HepG2 (cell line): Measurements from ENCODE around the gene DPH2. TPM values are rescaled to one million over a fixed set of nuclear protein-coding genes. Genes with fewer than 3 reads are reported as not detected.
A peak's percentile ranks its signal among the peaks of the same experiment; 100 is the strongest.

Experiments used
- EEA1 ChIP-seq: sonication (generic); formaldehyde crosslinking; IDR thresholded peaks from 2 replicates; pipeline ENCODE4 v1.5.1; 2020; ENCODE audit warnings: mild to moderate bottlenecking, missing genetic modification reagents, borderline replicate concordance
- KLF11 ChIP-seq: IDR thresholded peaks from 2 replicates; pipeline ENCODE4 v1.6.1; 2016; ENCODE audit warnings: missing compliant biosample characterization
- PITX1 ChIP-seq: sonication (generic); formaldehyde crosslinking; IDR thresholded peaks from 2 replicates; pipeline ENCODE4 v1.5.1; 2020; ENCODE audit warnings: mild to moderate bottlenecking, missing genetic modification reagents
- SMC3 ChIP-seq: IDR thresholded peaks from 2 replicates; pipeline ENCODE4 v1.6.1; 2011; ENCODE audit warnings: low read length, improper control_type of control experiment
- TBX2 ChIP-seq: sonication (generic); formaldehyde crosslinking; IDR thresholded peaks from 2 replicates; pipeline ENCODE4 v1.5.0; 2020; ENCODE audit warnings: missing genetic modification reagents, mild to moderate bottlenecking, borderline replicate concordance
- YEATS2 ChIP-seq: sonication (generic); formaldehyde crosslinking; IDR thresholded peaks from 2 replicates; pipeline ENCODE4 v1.4.0; 2020; ENCODE audit warnings: missing genetic modification reagents, borderline replicate concordance
- ZBTB37 ChIP-seq: sonication (generic); formaldehyde crosslinking; IDR thresholded peaks from 2 replicates; pipeline ENCODE4 v1.4.0; 2020; ENCODE audit warnings: mild to moderate bottlenecking, missing genetic modification reagents
- ZNF10 ChIP-seq: sonication (generic); formaldehyde crosslinking; IDR thresholded peaks from 2 replicates; pipeline ENCODE4 v1.4.0; 2020; ENCODE audit warnings: mild to moderate bottlenecking, low read depth, missing genetic modification reagents, borderline replicate concordance
- ZNF12 ChIP-seq: sonication (generic); formaldehyde crosslinking; IDR thresholded peaks from 2 replicates; pipeline ENCODE4 v1.5.0; 2020; ENCODE audit warnings: missing genetic modification reagents
- ZNF432 ChIP-seq: sonication (generic); formaldehyde crosslinking; IDR thresholded peaks from 2 replicates; pipeline ENCODE4 v1.5.0; 2020; ENCODE audit warnings: missing genetic modification reagents, mild to moderate bottlenecking, borderline replicate concordance
- ZNF768 ChIP-seq: sonication (generic); formaldehyde crosslinking; IDR thresholded peaks from 2 replicates; pipeline ENCODE4 v1.4.0; 2020; ENCODE audit warnings: missing genetic modification reagents
- ZSCAN20 ChIP-seq: sonication (generic); formaldehyde crosslinking; IDR thresholded peaks from 2 replicates; pipeline ENCODE4 v1.4.0; 2020; ENCODE audit warnings: missing genetic modification reagents, mild to moderate bottlenecking, borderline replicate concordance
- polyA plus RNA-seq, 8 experiments: library from polyadenylated mRNA; depleted of rRNA in 3 of 8; stranded (reverse) in 7 of 8; unstranded in 1 of 8; fragments of >200 nt; fragmentation: Illumina TruSeq in 4 of 8; extraction: Trizol in 4 of 8; gene quantifications; 2 replicates each; pipeline versions ENCODE4 v1.2.1 to v1.2.3, GENCODE V29; 2011 to 2016; ENCODE audit warnings: low read depth in 4 of 8, missing spikeins in 1 of 8, mixed read lengths in 1 of 8; ENCODE audit not compliant: insufficient read depth in 1 of 8
- total RNA-seq, 5 experiments: library from RNA; depleted of rRNA; stranded (reverse); fragments of >200 nt; fragmentation: Illumina TruSeq; extraction: Trizol; gene quantifications; 2 replicates each; pipeline ENCODE4 v1.2.3, GENCODE V29; 2016; ENCODE audit warnings: low read depth in 1 of 5
- TF ChIP-seq, protein P1 (sequence below): sonication (generic); formaldehyde crosslinking; IDR thresholded peaks from 2 replicates; pipeline ENCODE4 v1.4.0; 2020; ENCODE audit warnings: mild to moderate bottlenecking, missing genetic modification reagents
- TF ChIP-seq, protein P2 (sequence below): sonication (generic); formaldehyde crosslinking; IDR thresholded peaks from 2 replicates; pipeline ENCODE4 v1.5.0; 2020; ENCODE audit warnings: mild to moderate bottlenecking, missing genetic modification reagents, moderate library complexity

DPH2 gene
- total and polyA plus RNA-seq, 2 of the 13 experiments (the other 11 are each of a cell fraction or from before 2014, with no cell fraction given), result 32.2 to 38.3 TPM

- TF ChIP-seq ZSCAN20 (CRISPR knock-in tag) (no peak), TBX2 (0 out of 2 replicates have a peak, but pooled peaks have one; percentile 24), ZNF12 (CRISPR knock-in tag) (no peak), ZBTB37 (CRISPR knock-in tag) (no peak), ZNF10 (no peak), EEA1 (CRISPR knock-in tag) (no peak), SMC3 (peak; percentile 29; the same call in 1 of the 2 replicates), KLF11 (CRISPR knock-in tag) (no peak), ZNF768 (CRISPR knock-in tag) (no peak), PITX1 (CRISPR knock-in tag) (no peak), YEATS2 (CRISPR knock-in tag) (no peak), ZNF432 (no peak)
- TF ChIP-seq, protein P1, sequence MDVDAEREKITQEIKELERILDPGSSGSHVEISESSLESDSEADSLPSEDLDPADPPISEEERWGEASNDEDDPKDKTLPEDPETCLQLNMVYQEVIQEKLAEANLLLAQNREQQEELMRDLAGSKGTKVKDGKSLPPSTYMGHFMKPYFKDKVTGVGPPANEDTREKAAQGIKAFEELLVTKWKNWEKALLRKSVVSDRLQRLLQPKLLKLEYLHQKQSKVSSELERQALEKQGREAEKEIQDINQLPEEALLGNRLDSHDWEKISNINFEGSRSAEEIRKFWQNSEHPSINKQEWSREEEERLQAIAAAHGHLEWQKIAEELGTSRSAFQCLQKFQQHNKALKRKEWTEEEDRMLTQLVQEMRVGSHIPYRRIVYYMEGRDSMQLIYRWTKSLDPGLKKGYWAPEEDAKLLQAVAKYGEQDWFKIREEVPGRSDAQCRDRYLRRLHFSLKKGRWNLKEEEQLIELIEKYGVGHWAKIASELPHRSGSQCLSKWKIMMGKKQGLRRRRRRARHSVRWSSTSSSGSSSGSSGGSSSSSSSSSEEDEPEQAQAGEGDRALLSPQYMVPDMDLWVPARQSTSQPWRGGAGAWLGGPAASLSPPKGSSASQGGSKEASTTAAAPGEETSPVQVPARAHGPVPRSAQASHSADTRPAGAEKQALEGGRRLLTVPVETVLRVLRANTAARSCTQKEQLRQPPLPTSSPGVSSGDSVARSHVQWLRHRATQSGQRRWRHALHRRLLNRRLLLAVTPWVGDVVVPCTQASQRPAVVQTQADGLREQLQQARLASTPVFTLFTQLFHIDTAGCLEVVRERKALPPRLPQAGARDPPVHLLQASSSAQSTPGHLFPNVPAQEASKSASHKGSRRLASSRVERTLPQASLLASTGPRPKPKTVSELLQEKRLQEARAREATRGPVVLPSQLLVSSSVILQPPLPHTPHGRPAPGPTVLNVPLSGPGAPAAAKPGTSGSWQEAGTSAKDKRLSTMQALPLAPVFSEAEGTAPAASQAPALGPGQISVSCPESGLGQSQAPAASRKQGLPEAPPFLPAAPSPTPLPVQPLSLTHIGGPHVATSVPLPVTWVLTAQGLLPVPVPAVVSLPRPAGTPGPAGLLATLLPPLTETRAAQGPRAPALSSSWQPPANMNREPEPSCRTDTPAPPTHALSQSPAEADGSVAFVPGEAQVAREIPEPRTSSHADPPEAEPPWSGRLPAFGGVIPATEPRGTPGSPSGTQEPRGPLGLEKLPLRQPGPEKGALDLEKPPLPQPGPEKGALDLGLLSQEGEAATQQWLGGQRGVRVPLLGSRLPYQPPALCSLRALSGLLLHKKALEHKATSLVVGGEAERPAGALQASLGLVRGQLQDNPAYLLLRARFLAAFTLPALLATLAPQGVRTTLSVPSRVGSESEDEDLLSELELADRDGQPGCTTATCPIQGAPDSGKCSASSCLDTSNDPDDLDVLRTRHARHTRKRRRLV (CRISPR knock-in tag), result no peak
- TF ChIP-seq, protein P2, sequence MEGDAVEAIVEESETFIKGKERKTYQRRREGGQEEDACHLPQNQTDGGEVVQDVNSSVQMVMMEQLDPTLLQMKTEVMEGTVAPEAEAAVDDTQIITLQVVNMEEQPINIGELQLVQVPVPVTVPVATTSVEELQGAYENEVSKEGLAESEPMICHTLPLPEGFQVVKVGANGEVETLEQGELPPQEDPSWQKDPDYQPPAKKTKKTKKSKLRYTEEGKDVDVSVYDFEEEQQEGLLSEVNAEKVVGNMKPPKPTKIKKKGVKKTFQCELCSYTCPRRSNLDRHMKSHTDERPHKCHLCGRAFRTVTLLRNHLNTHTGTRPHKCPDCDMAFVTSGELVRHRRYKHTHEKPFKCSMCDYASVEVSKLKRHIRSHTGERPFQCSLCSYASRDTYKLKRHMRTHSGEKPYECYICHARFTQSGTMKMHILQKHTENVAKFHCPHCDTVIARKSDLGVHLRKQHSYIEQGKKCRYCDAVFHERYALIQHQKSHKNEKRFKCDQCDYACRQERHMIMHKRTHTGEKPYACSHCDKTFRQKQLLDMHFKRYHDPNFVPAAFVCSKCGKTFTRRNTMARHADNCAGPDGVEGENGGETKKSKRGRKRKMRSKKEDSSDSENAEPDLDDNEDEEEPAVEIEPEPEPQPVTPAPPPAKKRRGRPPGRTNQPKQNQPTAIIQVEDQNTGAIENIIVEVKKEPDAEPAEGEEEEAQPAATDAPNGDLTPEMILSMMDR (CRISPR knock-in tag), result peak; percentile 55
Observed at GRCh38 chr1:43930168-43930948, 39.5 kb upstream of the DPH2 start (continued).
